ENCODE results near the gene UBE2F.
"Not testable (repeated sequence)": the region's sequence is repeated elsewhere in the genome, so short reads cannot be mapped to it uniquely, and the experiment has no call there.

DNA sequence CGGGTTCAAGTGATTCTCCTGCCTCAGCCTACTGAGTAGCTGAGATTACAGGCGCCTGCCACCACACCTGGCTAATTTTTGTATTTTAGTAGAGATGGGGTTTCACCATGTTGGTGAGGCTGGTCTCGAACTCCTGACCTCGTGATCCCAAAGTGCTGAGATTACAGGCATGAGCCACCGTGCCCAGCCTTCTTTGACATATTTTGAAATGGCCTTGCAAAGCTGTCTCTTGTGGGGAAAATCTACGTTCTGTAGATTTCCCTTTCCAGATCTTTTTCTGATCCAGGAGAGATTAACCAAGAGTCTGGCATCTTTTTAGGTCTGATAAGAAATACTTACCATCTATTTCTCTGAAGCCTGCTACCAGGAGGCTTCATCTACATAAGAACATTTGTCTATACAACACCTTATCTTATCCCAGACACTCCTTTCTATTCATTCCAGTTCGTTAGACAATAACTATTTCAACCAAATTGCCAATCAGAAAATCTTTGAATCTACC, 3.3 kb upstream of the UBE2F start:
- TF ChIP-seq, protein P1, sequence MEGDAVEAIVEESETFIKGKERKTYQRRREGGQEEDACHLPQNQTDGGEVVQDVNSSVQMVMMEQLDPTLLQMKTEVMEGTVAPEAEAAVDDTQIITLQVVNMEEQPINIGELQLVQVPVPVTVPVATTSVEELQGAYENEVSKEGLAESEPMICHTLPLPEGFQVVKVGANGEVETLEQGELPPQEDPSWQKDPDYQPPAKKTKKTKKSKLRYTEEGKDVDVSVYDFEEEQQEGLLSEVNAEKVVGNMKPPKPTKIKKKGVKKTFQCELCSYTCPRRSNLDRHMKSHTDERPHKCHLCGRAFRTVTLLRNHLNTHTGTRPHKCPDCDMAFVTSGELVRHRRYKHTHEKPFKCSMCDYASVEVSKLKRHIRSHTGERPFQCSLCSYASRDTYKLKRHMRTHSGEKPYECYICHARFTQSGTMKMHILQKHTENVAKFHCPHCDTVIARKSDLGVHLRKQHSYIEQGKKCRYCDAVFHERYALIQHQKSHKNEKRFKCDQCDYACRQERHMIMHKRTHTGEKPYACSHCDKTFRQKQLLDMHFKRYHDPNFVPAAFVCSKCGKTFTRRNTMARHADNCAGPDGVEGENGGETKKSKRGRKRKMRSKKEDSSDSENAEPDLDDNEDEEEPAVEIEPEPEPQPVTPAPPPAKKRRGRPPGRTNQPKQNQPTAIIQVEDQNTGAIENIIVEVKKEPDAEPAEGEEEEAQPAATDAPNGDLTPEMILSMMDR (IDR thresholded peaks at IDR 0.05; ENCODE audit: insufficient read depth, low read length): not testable (repeated sequence)
- TF ChIP-seq POLR2AphosphoS5 (IDR thresholded peaks at IDR 0.05; ENCODE audit: low read depth): not testable (repeated sequence)

Measured in HL-60 (cell line).